SIG-M5 treated with dmso at 0.1 percent for 504 hours (cell line): Measurements from ENCODE around the gene RAD9A.
A peak's percentile ranks its signal among the peaks of the same experiment; 100 is the strongest.

Source experiments
- DNase-seq: peaks from one replicate; lab custom pipeline; 2025; ENCODE audit not compliant: unreplicated experiment; lab: John Stamatoyannopoulos, UW

RAD9A gene

DNA sequence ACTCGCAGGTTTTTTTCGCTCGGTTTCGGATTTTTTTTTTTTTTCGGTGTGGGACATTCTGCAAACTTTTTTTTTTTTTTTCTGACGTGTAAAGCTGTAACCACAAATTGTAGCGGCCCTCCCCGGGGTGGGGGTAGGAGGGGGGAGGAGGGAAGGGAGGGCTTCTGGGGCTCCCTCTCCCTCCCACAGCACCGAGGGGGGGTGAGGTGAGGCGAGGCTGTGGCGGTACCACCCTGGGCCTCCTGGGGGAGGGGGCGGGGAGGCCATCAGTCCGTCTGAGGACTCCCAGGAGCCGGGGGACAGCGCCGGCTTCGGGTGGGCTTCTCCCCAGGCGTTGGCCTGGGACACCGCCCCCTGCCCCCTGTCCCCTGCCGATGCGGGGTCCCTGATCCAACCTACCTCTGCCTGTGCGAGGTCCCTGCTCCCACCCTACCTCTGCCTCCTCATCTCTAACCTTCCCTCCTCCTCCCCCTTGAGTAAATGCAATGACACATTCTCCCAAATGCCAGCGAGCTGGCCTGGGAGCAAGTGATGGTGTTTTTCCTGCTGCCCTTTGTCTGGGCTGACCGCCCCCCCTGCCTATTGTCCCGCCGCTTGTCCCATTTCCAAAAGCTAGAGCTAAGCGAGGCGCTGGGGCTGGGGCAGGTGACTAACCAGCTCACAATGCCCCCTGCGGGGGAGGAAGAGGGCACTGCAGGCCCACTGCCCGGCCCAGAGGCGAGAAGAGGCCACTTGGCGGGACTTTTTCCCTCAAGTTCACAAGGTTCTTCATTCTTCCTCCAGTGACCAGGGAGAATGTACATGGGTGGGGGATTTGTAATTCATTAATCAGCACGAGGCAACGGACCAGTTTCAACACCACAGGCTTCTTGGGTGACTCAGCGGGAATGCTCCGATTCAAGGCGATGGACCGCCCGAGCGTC is 17.9 kb upstream of the RAD9A start:
- DNase-seq, result peak; percentile 85

DNA sequence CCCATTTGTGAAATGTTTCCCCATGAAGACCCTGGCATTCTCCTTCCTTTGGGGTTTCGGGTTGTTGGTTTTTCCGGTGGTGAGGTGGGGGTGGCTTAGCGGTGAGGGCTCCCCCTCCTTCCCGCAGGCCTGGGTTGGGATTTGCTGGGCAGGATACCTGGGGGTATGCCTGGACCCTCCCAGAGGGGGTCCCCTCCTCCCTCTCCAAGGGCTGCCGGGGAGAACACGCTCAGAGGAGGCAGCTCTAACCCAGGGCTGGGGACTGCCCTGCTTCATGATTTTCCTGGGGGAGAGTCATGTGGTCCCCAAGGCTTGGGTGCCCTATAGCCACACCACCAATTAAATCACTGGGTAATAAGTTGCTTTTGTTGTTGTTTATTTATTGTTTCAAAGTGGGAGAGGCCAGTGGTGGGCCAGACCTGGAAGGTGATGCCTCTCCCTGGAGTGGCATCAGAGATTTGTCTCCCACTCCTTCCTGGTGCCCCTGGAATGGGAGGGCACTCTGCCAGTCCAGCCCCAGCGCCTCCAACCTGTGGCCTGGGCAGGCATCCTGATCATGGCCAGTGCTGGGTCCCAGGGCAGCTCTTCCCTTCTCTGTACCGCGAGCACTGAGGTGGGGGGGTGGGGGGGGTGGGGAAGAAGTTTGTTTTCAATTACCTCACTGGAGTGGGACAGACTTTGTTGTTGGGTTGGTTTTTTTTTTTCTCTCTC is 17.1 kb upstream of the RAD9A start:
- DNase-seq, result no peak

GRCh38 chr11:67375320-67376055 is 16.3 kb upstream of the RAD9A start:
- DNase-seq, result no peak

DNA sequence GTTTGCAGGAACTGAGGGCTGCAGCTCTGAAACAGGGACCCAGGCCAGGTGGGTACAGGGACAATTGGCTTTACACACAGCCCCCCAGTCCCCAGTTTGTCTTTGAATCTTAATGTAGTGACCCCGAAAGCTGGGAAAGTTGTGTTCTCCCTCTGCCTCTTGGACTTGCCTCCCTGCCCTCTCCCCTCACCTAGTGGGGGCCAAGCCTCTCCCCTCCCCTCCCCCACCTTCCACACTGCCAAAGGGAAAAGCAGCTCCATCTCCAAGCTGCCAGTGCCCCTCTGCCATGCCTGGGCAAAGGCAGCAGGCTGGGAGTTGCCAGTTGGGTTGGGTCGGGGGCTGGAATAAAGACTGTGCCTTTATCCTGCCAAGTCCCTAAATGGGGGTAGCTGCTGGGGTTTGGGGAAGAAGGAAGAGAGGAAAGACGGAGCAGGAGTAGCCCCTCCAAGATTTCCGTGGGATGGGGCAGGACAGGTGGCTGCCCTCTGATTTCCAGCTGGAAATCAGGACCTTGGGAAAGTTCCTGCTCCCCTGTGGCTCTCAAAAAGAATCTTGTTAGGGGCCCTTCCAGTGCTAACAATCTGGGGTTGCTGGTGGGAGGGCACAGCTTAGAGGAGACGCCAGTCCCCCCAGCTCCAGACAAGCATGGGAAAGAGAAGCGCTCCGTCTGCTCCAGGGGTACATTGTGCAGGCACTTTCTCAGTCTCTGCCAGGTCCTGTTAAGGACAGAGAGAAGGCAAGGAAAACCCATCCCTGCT is 15.5 kb upstream of the RAD9A start:
- no peak for DNase-seq

DNA sequence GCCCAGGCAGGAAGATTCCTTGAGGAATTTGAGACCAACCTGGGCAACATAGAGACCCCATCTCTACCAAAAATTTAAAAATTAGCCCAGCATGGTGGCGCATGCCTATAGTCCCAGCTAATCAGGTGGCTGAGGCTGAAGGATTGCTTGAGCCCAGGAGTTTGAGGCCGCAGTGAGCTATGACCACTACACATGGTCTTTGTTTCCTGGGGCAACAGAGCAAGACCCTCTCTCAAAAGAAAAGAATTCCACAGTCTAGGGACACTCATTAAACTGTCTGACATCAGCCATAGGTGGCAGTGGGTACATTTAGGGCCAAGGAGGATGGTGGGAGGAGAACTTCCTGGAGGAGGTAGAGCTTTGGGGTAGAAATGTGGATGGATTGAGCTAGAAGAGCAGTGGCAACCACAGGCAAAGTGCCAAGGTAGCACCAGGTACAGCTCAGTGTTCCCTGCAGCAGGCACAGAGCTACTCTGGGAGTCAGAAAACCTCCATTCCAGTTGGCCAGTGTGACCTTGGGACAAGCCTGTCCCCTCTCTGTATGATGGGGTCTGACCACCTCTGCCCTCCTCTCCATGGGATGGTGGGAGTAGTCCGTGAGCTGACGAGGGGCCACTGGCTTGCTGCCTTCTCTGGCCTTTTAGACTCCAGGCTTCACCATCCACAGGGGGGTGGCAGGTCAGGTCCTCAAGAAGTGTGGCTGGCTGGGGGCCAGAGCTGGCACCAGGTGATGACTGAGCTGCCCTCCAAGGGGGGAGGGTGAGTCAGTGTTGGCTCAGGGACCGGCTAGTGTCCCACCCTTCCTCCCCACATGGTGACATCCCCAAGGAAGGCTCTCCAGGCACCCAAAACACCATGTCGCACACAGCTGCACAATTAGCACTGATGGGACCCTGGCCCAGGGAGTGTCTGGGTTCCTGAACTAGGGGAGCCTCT is 14.6 kb upstream of the RAD9A start:
- DNase-seq, result no peak

DNA sequence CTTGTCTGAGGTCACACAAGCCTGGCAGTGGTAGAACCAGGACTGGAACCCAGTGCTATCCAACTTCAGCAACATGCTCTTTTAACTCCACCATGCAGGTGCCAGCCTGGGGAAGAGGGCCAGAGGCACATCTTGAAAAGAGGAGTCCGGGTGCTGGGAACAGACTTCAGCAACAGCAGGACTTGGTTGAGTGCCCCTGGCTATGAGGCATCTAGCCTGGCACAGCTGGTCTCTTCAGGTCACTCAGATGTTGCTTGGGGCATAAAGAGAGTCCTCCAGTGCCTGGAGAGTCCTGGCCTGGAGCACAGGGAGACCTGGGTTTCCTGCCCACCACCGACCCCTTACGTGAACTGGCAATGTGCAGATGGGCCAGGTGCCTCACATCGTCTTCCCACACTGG is 13.2 kb upstream of the RAD9A start:
- no peak for DNase-seq

GRCh38 chr11:67379061-67380058 is 12.4 kb upstream of the RAD9A start:
- no peak for DNase-seq

DNA sequence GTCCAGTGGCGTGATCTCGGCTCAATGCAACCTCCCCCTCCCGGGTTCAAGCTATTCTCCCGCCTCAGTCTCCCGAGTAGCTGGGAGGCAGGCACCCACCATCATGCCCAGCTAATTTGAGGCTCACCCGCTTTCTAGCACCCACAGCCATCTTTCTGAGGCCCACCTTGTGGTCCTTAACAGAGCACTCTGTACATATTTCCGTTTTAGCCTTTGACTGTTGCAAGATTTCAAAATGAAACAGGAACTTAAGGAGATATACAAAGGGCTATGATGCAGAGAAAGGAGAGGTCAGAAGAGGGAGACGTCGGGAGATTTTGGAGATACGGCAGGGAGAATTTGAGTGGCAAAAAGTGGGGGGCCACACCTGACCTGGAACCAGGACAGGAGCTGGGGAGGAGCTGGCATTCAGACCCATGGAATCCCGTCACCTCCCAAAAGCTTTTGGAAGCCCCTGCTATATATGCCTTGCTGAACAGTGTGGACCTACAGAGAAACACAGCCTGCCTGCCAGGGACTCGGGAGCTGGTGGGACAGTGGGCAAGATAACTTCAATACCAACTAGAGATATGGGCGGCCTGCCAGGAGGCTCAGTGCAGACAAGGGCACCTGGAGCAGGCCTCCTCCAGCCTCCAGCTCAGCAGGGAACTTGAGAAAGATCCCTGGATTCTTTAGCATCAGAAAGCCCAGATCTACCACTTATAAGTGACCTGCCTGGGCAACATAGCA is 10.4 kb upstream of the RAD9A start:
- DNase-seq, result peak; percentile 91

- peak; percentile 83 for DNase-seq
Measured at GRCh38 chr11:67382276-67383136, 9.3 kb upstream of the RAD9A start.

- no peak for DNase-seq
Measured at GRCh38 chr11:67384851-67385366, 6.9 kb upstream of the RAD9A start.

DNA sequence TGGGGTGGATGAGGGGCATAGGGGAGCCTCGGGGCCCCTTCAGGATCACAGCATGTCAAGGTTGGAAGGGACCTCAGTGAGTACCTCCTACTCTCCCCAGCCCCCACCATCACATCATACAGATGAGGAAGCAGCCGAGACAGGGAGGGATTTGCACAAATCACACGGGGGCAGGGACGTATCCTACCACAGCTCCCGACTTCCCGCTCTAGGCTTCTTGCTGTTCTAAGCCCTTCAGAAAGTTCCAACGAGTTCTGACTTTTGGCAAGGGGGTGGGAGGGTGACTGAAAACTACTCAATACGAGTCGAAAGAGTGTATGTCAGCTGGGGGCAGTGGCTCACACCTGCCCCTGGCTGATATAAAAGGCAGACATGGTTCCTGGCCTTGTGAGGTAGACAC is 4.7 kb upstream of the RAD9A start:
- DNase-seq, result no peak

- DNase-seq, result no peak
Measured at GRCh38 chr11:67387518-67387917, 4.3 kb upstream of the RAD9A start.

DNA sequence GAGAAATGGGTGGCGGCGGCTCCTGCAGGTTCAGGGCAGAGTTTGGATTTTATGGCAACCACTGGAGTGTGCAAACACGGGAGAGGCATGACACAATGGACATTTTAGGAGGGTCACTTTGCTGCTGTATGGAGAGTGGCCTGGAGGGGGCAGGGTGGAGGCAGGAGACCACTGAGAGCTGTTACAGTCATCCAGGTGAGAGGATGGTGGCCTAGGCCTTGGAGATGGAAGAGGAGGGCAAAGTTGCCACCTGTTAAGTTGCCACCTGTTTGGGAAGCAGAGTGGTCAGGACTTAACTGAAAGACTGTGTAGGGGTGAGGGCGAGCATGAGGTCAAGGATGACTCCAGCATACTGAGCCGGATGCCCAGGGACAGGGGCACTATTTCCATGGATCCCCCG is 2.3 kb upstream of the RAD9A start:
- DNase-seq, result no peak

- no peak for DNase-seq
Measured at GRCh38 chr11:67390947-67391303, 861 bp upstream of the RAD9A start.

GRCh38 chr11:67392183-67392715 is 463 bp downstream of the RAD9A start:
- no peak for DNase-seq

GRCh38 chr11:67393437-67393836 is 1.7 kb downstream of the RAD9A start:
- DNase-seq, result no peak

- DNase-seq, result no peak
Measured at GRCh38 chr11:67393990-67394389, 2.2 kb downstream of the RAD9A start.
